ENCODE results near the gene SERGEF. TPM values are rescaled to one million over a fixed set of nuclear protein-coding genes. Genes with fewer than 3 reads are reported as not detected.

Gene SERGEF
- total RNA-seq, 1 donor = 61.8 TPM

GRCh38 chr11:17755891-17756290, 257.0 kb downstream of the SERGEF start:
- Histone ChIP-seq H3K27me3 (ENCODE audit: insufficient read depth, low read length) (no peaks in the 10 kb centered on the region), H3K4me3 (ENCODE audit: low read length) (no peak overlapping the region), H3K9me3 (ENCODE audit: low read depth, low read length) (no peaks in the 10 kb centered on the region), H3K4me1 (ENCODE audit: insufficient read depth, low read length) (no peaks in the 10 kb centered on the region)

- Histone ChIP-seq H3K4me1 (ENCODE audit: insufficient read depth, low read length) (no peaks in the 10 kb centered on the region), H3K4me3 (ENCODE audit: low read length) (no peak overlapping the region), H3K27me3 (ENCODE audit: insufficient read depth, low read length) (no peaks in the 10 kb centered on the region), H3K9me3 (ENCODE audit: low read depth, low read length) (no peaks in the 10 kb centered on the region)
Observed at GRCh38 chr11:17753641-17754040, 259.2 kb downstream of the SERGEF start.

- Histone ChIP-seq H3K4me3 (ENCODE audit: low read length) (no peak overlapping the region), H3K4me1 (ENCODE audit: insufficient read depth, low read length) (no peaks in the 10 kb centered on the region), H3K27me3 (ENCODE audit: insufficient read depth, low read length) (no peaks in the 10 kb centered on the region)
Observed at GRCh38 chr11:17753153-17753552, 259.7 kb downstream of the SERGEF start.

GRCh38 chr11:17752144-17752543, 260.7 kb downstream of the SERGEF start:
- Histone ChIP-seq H3K4me3 (ENCODE audit: low read length) (no peak overlapping the region), H3K27me3 (ENCODE audit: insufficient read depth, low read length) (no peaks in the 10 kb centered on the region), H3K4me1 (ENCODE audit: insufficient read depth, low read length) (no peaks in the 10 kb centered on the region), H3K9me3 (ENCODE audit: low read depth, low read length) (no peaks in the 10 kb centered on the region)

More at GRCh38 chr11:17753153-17753552, 259.7 kb downstream of the SERGEF start:
- H3K9me3 ChIP-seq (ENCODE audit: low read depth, low read length) = no peaks in the 10 kb centered on the region

GRCh38 chr11:17751558-17751957, 261.3 kb downstream of the SERGEF start:
- H3K4me3 ChIP-seq (ENCODE audit: low read length) = no peak overlapping the region

GRCh38 chr11:17750801-17751165, 262.1 kb downstream of the SERGEF start:
- Histone ChIP-seq H3K4me1 (ENCODE audit: insufficient read depth, low read length) (no peaks in the 10 kb centered on the region), H3K9me3 (ENCODE audit: low read depth, low read length) (no peaks in the 10 kb centered on the region), H3K27me3 (ENCODE audit: insufficient read depth, low read length) (no peaks in the 10 kb centered on the region), H3K4me3 (ENCODE audit: low read length) (no peak overlapping the region)

More at GRCh38 chr11:17751558-17751957, 261.3 kb downstream of the SERGEF start:
- no peaks in the 10 kb centered on the region for H3K27me3 ChIP-seq (ENCODE audit: insufficient read depth, low read length)
- no peaks in the 10 kb centered on the region for H3K9me3 ChIP-seq (ENCODE audit: low read depth, low read length)
- H3K4me1 ChIP-seq (ENCODE audit: insufficient read depth, low read length) = no peaks in the 10 kb centered on the region

GRCh38 chr11:17750013-17750800, 262.6 kb downstream of the SERGEF start:
- H3K4me1 ChIP-seq (ENCODE audit: insufficient read depth, low read length) = no peaks in the 10 kb centered on the region
- H3K9me3 ChIP-seq (ENCODE audit: low read depth, low read length) = no peaks in the 10 kb centered on the region
- no peak overlapping the region for H3K4me3 ChIP-seq (ENCODE audit: low read length)
- no peaks in the 10 kb centered on the region for H3K27me3 ChIP-seq (ENCODE audit: insufficient read depth, low read length)

- H3K4me1 ChIP-seq (ENCODE audit: insufficient read depth, low read length) = no peaks in the 10 kb centered on the region
- no peak overlapping the region for H3K4me3 ChIP-seq (ENCODE audit: low read length)
- no peaks in the 10 kb centered on the region for H3K27me3 ChIP-seq (ENCODE audit: insufficient read depth, low read length)
- no peaks in the 10 kb centered on the region for H3K9me3 ChIP-seq (ENCODE audit: low read depth, low read length)
Observed at GRCh38 chr11:17748761-17749721, 263.8 kb downstream of the SERGEF start.

GRCh38 chr11:17748044-17748443, 264.8 kb downstream of the SERGEF start:
- H3K27me3 ChIP-seq (ENCODE audit: insufficient read depth, low read length) = no peaks in the 10 kb centered on the region
- no peaks in the 10 kb centered on the region for H3K4me1 ChIP-seq (ENCODE audit: insufficient read depth, low read length)
- no peak overlapping the region for H3K4me3 ChIP-seq (ENCODE audit: low read length)
- no peaks in the 10 kb centered on the region for H3K9me3 ChIP-seq (ENCODE audit: low read depth, low read length)

- Histone ChIP-seq H3K9me3 (ENCODE audit: low read depth, low read length) (no peaks in the 10 kb centered on the region), H3K27me3 (ENCODE audit: insufficient read depth, low read length) (no peaks in the 10 kb centered on the region), H3K4me3 (ENCODE audit: low read length) (no peak overlapping the region), H3K4me1 (ENCODE audit: insufficient read depth, low read length) (no peaks in the 10 kb centered on the region)
Observed at GRCh38 chr11:17747131-17747955, 265.5 kb downstream of the SERGEF start.

GRCh38 chr11:17746096-17746495, 266.8 kb downstream of the SERGEF start:
- Histone ChIP-seq H3K9me3 (ENCODE audit: low read depth, low read length) (no peaks in the 10 kb centered on the region), H3K4me3 (ENCODE audit: low read length) (no peak overlapping the region), H3K4me1 (ENCODE audit: insufficient read depth, low read length) (no peaks in the 10 kb centered on the region), H3K27me3 (ENCODE audit: insufficient read depth, low read length) (no peaks in the 10 kb centered on the region)

- Histone ChIP-seq H3K4me1 (ENCODE audit: insufficient read depth, low read length) (no peaks in the 10 kb centered on the region), H3K27me3 (ENCODE audit: insufficient read depth, low read length) (no peaks in the 10 kb centered on the region), H3K9me3 (ENCODE audit: low read depth, low read length) (no peaks in the 10 kb centered on the region), H3K4me3 (ENCODE audit: low read length) (no peak overlapping the region)
Observed at GRCh38 chr11:17745023-17745772, 267.6 kb downstream of the SERGEF start.

GRCh38 chr11:17744151-17744940, 268.5 kb downstream of the SERGEF start:
- H3K4me3 ChIP-seq (ENCODE audit: low read length) = no peak overlapping the region
- no peaks in the 10 kb centered on the region for H3K9me3 ChIP-seq (ENCODE audit: low read depth, low read length)
- H3K27me3 ChIP-seq (ENCODE audit: insufficient read depth, low read length) = peaks cover 2% of the 10 kb centered on the region
- no peaks in the 10 kb centered on the region for H3K4me1 ChIP-seq (ENCODE audit: insufficient read depth, low read length)

GRCh38 chr11:17743808-17744119, 269.1 kb downstream of the SERGEF start:
- no peaks in the 10 kb centered on the region for H3K9me3 ChIP-seq (ENCODE audit: low read depth, low read length)
- no peaks in the 10 kb centered on the region for H3K4me1 ChIP-seq (ENCODE audit: insufficient read depth, low read length)
- H3K27me3 ChIP-seq (ENCODE audit: insufficient read depth, low read length) = peaks cover 5% of the 10 kb centered on the region
- H3K4me3 ChIP-seq (ENCODE audit: low read length) = no peak overlapping the region
